Measurements from ENCODE around the gene COL4A2.

- no peak for TF ChIP-seq TARDBP (IDR thresholded peaks at IDR 0.05)
- TF ChIP-seq LEF1 (IDR thresholded peaks at IDR 0.05; ENCODE audit: borderline replicate concordance), result no peak
- no peak for TF ChIP-seq SP1 (IDR thresholded peaks at IDR 0.05)
- no peak for TF ChIP-seq SUZ12 (IDR thresholded peaks at IDR 0.05)
- TF ChIP-seq FOXK2 (IDR thresholded peaks at IDR 0.05), result no peak
- TF ChIP-seq ARNT (IDR thresholded peaks at IDR 0.05), result no peak
- TF ChIP-seq BHLHE40 (IDR thresholded peaks at IDR 0.05; ENCODE audit: borderline replicate concordance), result no peak
These were observed 3.4 kb upstream of the COL4A2 start for GRCh38 chr13:110303644-110304043.
